VCaP (cell line): ENCODE measurements around the gene SUMO4.
A peak's percentile ranks its signal among the peaks of the same experiment; 100 is the strongest.

Experiments
- H3K27ac ChIP-seq: fragments of 450-650 bp; 2 replicates; pipeline ENCODE4 v1.5.1; 2017
- TF ChIP-seq, protein P1 (sequence below): fragments of 450-650 bp; conservative IDR thresholded peaks from 2 replicates; pipeline ENCODE4 v1.5.1; 2017; ENCODE audit warnings: mild to moderate bottlenecking, moderate library complexity

The SUMO4 gene

DNA sequence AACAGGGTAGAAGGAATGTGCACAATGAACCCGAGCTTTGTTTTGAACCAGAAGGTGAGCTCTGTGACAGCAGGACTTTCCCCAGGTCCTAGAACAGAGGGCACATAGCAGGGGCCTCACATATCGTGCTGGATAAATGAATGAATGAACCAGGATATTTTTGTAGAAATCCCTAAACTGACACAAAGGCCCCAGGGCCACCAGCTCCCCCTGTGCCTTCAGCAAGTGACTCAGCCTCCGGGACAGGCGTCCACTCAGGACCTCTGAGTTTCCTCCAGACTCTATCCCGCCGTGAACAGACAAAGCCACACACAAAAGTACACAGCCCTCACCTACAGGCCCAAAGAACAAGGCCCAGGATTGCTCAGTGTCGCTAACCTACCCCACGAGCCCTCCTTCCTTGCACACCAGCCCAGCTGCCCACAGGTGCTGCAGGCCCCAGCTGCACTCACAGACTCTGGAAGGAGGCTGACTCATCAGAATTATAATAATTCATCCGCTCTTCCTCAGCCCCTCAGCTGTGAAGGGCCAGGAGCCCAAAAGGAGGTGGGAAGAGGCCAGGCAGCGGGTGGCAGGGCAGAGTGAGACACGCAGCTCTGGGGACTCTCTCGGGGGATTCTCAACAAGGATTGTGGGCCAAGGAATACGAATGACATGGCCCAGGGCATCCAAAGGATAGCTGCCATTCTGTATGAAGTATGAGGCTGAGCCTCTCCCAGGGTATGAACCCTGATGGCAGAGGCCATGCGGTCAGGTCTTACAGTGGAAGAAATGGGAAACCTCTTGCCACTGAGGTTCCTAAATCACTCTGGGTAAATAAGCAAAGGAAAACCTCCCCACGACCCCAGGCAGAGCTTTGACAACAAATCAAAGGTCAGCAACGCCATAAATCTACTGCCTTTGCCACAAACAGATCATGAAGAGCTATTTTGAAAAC lies 40.9 kb downstream of the SUMO4 start:
- TF ChIP-seq, protein P1, sequence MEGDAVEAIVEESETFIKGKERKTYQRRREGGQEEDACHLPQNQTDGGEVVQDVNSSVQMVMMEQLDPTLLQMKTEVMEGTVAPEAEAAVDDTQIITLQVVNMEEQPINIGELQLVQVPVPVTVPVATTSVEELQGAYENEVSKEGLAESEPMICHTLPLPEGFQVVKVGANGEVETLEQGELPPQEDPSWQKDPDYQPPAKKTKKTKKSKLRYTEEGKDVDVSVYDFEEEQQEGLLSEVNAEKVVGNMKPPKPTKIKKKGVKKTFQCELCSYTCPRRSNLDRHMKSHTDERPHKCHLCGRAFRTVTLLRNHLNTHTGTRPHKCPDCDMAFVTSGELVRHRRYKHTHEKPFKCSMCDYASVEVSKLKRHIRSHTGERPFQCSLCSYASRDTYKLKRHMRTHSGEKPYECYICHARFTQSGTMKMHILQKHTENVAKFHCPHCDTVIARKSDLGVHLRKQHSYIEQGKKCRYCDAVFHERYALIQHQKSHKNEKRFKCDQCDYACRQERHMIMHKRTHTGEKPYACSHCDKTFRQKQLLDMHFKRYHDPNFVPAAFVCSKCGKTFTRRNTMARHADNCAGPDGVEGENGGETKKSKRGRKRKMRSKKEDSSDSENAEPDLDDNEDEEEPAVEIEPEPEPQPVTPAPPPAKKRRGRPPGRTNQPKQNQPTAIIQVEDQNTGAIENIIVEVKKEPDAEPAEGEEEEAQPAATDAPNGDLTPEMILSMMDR: no peak
- no peak overlapping the region for H3K27ac ChIP-seq

DNA sequence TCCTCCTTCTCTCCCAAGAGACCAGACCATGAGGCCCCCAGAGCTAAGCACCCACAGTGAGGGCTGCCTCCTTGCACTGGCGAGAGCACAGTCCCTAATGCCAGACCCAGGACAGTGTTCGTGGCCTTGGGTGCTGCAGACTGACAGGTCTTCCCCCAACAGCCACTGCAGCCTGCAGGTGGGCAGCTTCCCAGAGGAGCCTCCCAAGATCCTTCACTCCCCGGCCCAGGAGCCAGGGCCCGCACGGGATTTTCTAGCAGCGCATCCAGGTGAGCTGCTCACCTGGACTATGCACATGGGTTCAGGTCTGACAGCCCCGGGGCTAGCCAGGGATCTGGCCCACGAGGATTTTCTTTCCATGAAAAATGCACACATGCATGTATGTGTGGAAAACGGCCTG lies 41.7 kb downstream of the SUMO4 start:
- no peak overlapping the region for H3K27ac ChIP-seq
- TF ChIP-seq, protein P1: no peak

DNA sequence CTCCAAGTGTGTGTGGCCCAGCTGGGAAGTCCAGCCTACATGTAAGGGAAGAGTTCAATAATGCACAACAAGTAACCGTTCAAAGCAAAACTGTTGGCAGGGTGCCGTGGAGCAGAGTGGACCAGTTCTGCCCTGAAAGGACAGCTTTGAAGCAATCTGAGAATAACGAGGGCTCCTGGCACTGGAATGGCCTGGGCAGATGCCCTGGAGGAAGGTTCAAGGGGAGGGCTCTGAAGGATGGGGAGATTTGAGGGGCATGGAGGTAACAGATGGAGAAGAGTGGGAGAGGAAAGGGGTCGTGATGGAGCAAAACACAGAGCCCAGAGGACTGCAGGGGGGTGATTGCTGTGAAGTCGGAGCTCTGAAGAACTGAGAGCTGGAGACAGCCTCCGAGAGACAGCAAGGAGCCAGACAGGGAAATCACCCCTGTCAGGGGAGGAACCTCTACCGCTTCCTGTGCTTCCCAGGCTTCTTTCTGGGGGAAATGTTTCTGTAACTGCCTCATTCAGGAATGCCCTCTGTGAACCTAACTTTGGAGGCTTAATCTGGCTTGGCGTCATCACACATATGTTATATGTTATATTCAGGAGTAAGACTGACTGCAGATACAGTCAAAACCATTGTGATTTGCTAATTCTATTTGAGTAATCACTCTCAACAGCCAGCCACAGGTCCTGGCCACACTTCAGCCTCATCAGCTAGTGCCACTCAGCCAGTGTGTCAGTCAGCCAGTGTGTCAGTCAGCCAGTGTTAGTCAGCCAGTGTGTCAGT lies 43.5 kb downstream of the SUMO4 start:
- TF ChIP-seq, protein P1: no peak
- no peak overlapping the region for H3K27ac ChIP-seq

DNA sequence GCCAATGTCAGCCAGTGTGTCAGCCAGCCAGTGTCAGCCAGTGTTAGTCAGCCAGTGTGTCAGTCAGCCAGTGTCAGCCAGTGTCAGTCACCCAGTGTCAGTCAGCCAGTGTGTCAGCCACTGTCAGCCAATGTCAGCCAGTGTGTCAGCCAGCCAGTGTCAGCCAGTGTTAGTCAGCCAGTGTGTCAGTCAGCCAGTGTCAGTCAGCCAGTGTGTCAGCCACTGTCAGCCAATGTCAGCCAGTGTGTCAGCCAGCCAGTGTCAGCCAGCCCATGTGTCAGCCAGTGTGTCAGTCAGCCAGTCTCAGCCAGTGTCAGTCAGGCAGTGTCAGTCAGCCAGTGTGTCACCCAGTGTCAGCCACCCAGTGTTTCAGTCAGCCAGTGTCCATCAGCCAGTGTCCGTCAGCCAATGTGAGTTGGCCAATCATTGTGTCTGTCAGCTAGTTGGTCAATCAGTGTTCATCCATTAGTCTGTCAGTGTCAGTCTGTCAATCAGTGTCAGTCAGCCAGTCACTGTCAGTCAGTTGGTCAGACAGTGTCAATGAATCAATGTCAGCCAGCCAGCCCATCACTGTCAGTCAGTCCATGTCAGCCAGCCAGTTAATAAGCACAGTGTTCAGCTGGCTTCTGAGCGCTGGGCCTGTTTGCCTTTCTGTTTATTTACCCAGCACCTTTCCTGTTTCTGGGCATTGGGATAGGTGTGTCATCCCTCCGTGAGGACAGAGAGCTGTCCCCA lies 44.5 kb downstream of the SUMO4 start:
- peak overlapping the region; percentile 65 for H3K27ac ChIP-seq

DNA sequence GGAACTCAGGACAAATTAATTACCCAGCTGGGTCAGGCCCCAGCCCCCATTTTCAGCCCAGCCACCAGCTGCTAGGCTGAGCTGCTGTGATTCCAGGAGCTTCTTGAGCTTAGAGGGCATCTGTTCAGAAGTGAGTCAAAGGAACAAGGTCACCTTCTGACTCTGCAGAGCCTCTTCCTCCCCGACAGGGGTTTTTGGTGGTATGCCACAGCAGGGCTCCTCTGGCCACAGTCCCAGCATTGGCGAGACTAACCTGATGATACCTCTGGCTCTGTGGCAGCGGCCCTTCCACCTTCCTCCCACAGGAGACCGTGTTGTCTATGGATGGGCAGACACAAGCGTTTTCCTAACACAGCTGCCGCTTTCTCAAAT lies 45.0 kb downstream of the SUMO4 start:
- H3K27ac ChIP-seq: peak overlapping the region; percentile 65
- TF ChIP-seq, protein P1: no peak

DNA sequence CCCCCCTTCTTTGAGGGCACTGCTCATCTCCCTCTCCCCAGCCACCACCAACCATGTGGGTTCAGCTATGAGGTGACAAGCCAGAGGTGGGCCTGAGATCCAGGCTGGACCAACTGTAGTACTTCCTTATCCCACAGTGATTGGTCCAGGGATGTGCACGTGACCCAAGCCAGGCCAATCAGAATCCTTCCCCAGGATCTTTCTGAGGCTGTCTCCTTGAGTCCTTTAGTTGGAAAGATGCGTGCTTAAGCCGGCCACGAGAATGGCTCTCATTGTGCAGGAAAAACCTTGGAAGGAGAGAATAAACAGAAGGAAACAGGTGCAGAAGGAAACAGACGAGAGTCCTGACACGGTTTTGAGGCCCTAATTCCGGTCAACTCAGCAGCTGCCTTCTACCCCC lies 45.5 kb downstream of the SUMO4 start:
- TF ChIP-seq, protein P1: no peak
- peak overlapping the region; percentile 65 for H3K27ac ChIP-seq

DNA sequence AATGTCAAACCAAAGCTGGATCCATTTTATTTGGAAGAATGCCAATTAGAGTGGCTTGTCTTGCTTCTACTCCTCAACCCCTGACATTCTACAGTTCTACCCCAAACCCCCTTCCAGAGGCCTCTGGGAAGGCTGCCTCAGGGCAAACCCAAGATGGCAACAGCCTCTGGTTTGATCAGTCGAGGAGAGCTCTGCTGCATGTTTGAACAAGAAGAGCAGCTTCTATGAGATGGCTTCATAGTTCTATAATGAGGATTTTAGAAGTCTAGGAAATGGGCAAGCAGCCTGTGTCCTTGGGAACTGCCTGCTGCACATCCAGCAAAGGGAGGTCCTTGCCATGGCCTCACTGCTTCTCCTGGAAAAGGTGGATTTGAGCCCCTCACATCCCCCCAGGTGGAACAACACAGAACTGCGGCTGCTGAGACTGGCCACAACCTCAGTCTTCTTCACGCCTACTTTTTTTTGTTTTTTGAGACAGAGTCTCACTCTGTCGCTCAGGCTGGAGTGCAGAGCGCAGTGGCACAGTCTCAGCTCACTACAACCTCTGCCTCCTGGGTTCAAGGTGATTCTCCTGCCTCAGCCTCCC lies 46.8 kb downstream of the SUMO4 start:
- no peak overlapping the region for H3K27ac ChIP-seq
- TF ChIP-seq, protein P1: no peak
